HL-60 (cell line): ENCODE data around the gene YPEL5.

Experiments
- POLR2AphosphoS5 ChIP-seq: IDR thresholded peaks from 2 replicates; pipeline ENCODE4 v1.6.1; 2012; ENCODE audit warnings: low read depth
- TF ChIP-seq, protein P1 (sequence below): IDR thresholded peaks from one replicate; pipeline ENCODE4 v1.5.1; 2011; ENCODE audit warnings: low read length, control low read depth, inconsistent platforms; ENCODE audit not compliant: insufficient read depth

DNA sequence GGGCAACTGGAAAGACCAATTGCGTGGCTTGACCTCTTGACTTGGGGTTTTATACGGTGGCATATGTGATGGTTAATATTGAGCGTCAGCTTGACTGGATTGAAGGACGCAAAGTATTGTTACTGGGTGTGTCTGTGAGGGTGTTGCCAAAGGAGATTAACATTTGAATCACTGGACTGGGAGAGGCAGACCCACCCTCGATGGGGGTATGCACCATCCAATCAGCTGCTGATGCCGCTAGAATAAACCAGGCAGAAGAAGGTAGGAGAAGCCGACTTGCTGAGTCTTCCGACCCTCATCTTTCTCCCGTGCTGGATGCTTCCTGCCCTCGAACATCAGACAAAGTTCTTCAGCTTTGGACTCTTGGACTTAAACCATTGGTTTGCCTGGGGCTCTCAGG, 34.2 kb upstream of the YPEL5 start:
- TF ChIP-seq, protein P1, sequence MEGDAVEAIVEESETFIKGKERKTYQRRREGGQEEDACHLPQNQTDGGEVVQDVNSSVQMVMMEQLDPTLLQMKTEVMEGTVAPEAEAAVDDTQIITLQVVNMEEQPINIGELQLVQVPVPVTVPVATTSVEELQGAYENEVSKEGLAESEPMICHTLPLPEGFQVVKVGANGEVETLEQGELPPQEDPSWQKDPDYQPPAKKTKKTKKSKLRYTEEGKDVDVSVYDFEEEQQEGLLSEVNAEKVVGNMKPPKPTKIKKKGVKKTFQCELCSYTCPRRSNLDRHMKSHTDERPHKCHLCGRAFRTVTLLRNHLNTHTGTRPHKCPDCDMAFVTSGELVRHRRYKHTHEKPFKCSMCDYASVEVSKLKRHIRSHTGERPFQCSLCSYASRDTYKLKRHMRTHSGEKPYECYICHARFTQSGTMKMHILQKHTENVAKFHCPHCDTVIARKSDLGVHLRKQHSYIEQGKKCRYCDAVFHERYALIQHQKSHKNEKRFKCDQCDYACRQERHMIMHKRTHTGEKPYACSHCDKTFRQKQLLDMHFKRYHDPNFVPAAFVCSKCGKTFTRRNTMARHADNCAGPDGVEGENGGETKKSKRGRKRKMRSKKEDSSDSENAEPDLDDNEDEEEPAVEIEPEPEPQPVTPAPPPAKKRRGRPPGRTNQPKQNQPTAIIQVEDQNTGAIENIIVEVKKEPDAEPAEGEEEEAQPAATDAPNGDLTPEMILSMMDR: no peak
- no peak for TF ChIP-seq POLR2AphosphoS5
